Prostate gland (tissue), 2 donors: ENCODE results near the gene LRPPRC.

Experiments
- POLR2A ChIP-seq: fragments of 450-650 bp; IDR thresholded peaks from one replicate; pipeline ENCODE4 v1.6.1; 2016; ENCODE audit warnings: antibody characterized with exemption, mild to moderate bottlenecking
- TF ChIP-seq, protein P1 (sequence below), 4 experiments: fragments of 200-600 bp in 2 of 4; fragments of 450-650 bp in 2 of 4; sonication (generic) in 2 of 4; IDR thresholded peaks; 1 replicate in 3 of 4; 2 replicates in 1 of 4; pipeline ENCODE4 v1.5.1; 2016 to 2019; ENCODE audit warnings: antibody characterized with exemption in 4 of 4, mild to moderate bottlenecking in 2 of 4, moderate library complexity in 2 of 4

DNA sequence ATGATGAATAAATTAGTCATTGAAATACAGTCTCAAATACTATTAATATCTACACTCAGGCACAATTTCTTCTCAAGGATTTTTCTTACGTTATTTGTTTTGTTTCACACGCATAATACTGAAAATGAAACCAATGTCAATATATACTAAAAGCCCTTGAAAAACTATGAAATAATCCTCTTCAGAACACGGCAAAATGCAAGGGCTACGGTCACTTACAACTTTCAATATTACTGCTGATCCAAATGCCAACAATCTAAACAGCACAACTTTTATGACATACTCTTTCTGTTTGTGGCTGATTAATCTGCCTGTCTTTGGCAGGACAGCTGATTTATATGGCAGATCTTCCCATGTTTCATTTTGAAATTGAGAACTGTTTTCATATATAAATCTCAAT, 68.3 kb downstream of the LRPPRC start:
- TF ChIP-seq, protein P1, sequence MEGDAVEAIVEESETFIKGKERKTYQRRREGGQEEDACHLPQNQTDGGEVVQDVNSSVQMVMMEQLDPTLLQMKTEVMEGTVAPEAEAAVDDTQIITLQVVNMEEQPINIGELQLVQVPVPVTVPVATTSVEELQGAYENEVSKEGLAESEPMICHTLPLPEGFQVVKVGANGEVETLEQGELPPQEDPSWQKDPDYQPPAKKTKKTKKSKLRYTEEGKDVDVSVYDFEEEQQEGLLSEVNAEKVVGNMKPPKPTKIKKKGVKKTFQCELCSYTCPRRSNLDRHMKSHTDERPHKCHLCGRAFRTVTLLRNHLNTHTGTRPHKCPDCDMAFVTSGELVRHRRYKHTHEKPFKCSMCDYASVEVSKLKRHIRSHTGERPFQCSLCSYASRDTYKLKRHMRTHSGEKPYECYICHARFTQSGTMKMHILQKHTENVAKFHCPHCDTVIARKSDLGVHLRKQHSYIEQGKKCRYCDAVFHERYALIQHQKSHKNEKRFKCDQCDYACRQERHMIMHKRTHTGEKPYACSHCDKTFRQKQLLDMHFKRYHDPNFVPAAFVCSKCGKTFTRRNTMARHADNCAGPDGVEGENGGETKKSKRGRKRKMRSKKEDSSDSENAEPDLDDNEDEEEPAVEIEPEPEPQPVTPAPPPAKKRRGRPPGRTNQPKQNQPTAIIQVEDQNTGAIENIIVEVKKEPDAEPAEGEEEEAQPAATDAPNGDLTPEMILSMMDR (IDR thresholded peaks at IDR 0.05): no peak
- no peak for TF ChIP-seq POLR2A
